K562 (cell line): ENCODE measurements around the gene DEFB114. TPM values are rescaled to one million over a fixed set of nuclear protein-coding genes. Genes with fewer than 3 reads are reported as not detected.

Source experiments
- GTF3C2 ChIP-seq: IDR thresholded peaks from 3 replicates; pipeline ENCODE4 v1.6.1; 2011; ENCODE audit warnings: borderline replicate concordance, mild to moderate bottlenecking, moderate library complexity; ENCODE audit not compliant: insufficient read length; ENCODE audit errors: extremely low read depth
- TSHZ1 ChIP-seq: fragments of 250-450 bp; sonication (Bioruptor Pico); IDR thresholded peaks from 2 replicates; pipeline ENCODE4 v1.4.0; 2020; ENCODE audit warnings: mild to moderate bottlenecking, moderate library complexity
- polyA plus RNA-seq, 8 experiments: library from polyadenylated mRNA; depleted of rRNA in 4 of 8; stranded (reverse) in 5 of 8; unstranded in 3 of 8; fragments of >200 nt; fragmentation: Nextera tagmentation in 2 of 8; fragmentation: Illumina TruSeq in 1 of 8; extraction: Ambion mirVana in 2 of 8; extraction: Trizol in 1 of 8; gene quantifications; 2 replicates each; pipeline versions ENCODE4 v1.2.1 to v1.2.3, GENCODE V29; 2011 to 2014; ENCODE audit warnings: inconsistent platforms in 1 of 8, missing spikeins in 1 of 8
- total RNA-seq, 7 experiments: library from RNA; depleted of rRNA in 6 of 7; stranded (reverse); fragments of >200 nt in 6 of 7; fragmentation: Illumina TruSeq in 2 of 7; extraction: Trizol in 2 of 7; gene quantifications; 2 replicates each; pipeline versions ENCODE4 v1.2.1 to v1.2.3, GENCODE V29; 2011 to 2021; ENCODE audit warnings: low replicate concordance in 1 of 7

The DEFB114 gene
- total and polyA plus RNA-seq, 9 of the 15 experiments (the other 6 are each of a cell fraction or from before 2014, with no cell fraction given): not detected

- TF ChIP-seq TSHZ1 (CRISPR knock-in tag): no peak
- no peak for TF ChIP-seq GTF3C2
Measured at GRCh38 chr6:49923826-49924225, 40.1 kb downstream of the DEFB114 start (continued).
